Neural cell (in vitro differentiated cells): ENCODE measurements around the gene TMEM181.
"Not testable (repeated sequence)": the region's sequence is repeated elsewhere in the genome, so short reads cannot be mapped to it uniquely, and the experiment has no call there.

ENCODE experiments used
- EP300 ChIP-seq: fragments of 450-650 bp; conservative IDR thresholded peaks from 2 replicates; pipeline ENCODE4 v1.6.1; 2014; ENCODE audit warnings: antibody characterized with exemption, mild to moderate bottlenecking, moderate library complexity; ENCODE audit not compliant: poor library complexity, severe bottlenecking
- EZH2 ChIP-seq: fragments of 200-600, 300-800 bp; shearing (Covaris generic), sonication (generic); IDR thresholded peaks from 2 replicates; pipeline ENCODE4 v1.6.1; 2014; ENCODE audit warnings: antibody characterized with exemption, low read length, borderline replicate concordance, mild to moderate bottlenecking; ENCODE audit not compliant: insufficient read depth, poor library complexity, severe bottlenecking
- POLR2AphosphoS5 ChIP-seq: IDR thresholded peaks from 2 replicates; pipeline ENCODE4 v1.6.1; 2012
- RAD21 ChIP-seq: fragments of 450-650 bp; conservative IDR thresholded peaks from 2 replicates; pipeline ENCODE4 v1.6.1; 2014; ENCODE audit warnings: antibody characterized with exemption, mild to moderate bottlenecking, moderate library complexity
- SMC3 ChIP-seq: fragments of 450-650 bp; conservative IDR thresholded peaks from 2 replicates; pipeline ENCODE4 v1.6.1; 2014; ENCODE audit warnings: antibody characterized with exemption, mild to moderate bottlenecking, moderate library complexity; ENCODE audit not compliant: poor library complexity
- TF ChIP-seq, protein P1 (sequence below): fragments of 450-650 bp; IDR thresholded peaks from 2 replicates; pipeline ENCODE4 v1.5.1; 2014; ENCODE audit warnings: antibody characterized with exemption, mild to moderate bottlenecking, moderate library complexity; ENCODE audit not compliant: poor library complexity, severe bottlenecking
- TF ChIP-seq, protein P2 (sequence below): IDR thresholded peaks from 2 replicates; pipeline ENCODE4 v1.6.1; 2012; ENCODE audit warnings: borderline replicate concordance

- TF ChIP-seq POLR2AphosphoS5, SMC3, EZH2, RAD21, EP300: not testable (repeated sequence)
- TF ChIP-seq, protein P1, sequence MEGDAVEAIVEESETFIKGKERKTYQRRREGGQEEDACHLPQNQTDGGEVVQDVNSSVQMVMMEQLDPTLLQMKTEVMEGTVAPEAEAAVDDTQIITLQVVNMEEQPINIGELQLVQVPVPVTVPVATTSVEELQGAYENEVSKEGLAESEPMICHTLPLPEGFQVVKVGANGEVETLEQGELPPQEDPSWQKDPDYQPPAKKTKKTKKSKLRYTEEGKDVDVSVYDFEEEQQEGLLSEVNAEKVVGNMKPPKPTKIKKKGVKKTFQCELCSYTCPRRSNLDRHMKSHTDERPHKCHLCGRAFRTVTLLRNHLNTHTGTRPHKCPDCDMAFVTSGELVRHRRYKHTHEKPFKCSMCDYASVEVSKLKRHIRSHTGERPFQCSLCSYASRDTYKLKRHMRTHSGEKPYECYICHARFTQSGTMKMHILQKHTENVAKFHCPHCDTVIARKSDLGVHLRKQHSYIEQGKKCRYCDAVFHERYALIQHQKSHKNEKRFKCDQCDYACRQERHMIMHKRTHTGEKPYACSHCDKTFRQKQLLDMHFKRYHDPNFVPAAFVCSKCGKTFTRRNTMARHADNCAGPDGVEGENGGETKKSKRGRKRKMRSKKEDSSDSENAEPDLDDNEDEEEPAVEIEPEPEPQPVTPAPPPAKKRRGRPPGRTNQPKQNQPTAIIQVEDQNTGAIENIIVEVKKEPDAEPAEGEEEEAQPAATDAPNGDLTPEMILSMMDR, result not testable (repeated sequence)
- TF ChIP-seq, protein P2, sequence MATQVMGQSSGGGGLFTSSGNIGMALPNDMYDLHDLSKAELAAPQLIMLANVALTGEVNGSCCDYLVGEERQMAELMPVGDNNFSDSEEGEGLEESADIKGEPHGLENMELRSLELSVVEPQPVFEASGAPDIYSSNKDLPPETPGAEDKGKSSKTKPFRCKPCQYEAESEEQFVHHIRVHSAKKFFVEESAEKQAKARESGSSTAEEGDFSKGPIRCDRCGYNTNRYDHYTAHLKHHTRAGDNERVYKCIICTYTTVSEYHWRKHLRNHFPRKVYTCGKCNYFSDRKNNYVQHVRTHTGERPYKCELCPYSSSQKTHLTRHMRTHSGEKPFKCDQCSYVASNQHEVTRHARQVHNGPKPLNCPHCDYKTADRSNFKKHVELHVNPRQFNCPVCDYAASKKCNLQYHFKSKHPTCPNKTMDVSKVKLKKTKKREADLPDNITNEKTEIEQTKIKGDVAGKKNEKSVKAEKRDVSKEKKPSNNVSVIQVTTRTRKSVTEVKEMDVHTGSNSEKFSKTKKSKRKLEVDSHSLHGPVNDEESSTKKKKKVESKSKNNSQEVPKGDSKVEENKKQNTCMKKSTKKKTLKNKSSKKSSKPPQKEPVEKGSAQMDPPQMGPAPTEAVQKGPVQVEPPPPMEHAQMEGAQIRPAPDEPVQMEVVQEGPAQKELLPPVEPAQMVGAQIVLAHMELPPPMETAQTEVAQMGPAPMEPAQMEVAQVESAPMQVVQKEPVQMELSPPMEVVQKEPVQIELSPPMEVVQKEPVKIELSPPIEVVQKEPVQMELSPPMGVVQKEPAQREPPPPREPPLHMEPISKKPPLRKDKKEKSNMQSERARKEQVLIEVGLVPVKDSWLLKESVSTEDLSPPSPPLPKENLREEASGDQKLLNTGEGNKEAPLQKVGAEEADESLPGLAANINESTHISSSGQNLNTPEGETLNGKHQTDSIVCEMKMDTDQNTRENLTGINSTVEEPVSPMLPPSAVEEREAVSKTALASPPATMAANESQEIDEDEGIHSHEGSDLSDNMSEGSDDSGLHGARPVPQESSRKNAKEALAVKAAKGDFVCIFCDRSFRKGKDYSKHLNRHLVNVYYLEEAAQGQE, result not testable (repeated sequence)
Observed at GRCh38 chr6:158557110-158557509, 2.8 kb upstream of the TMEM181 start.
